HepG2 (cell line): ENCODE measurements around the gene IYD.

Experiments used
- ATF2 ChIP-seq: sonication (generic); formaldehyde crosslinking; IDR thresholded peaks from 2 replicates; pipeline ENCODE4 v1.4.0; 2020; ENCODE audit warnings: missing genetic modification reagents
- CBX1 ChIP-seq: IDR thresholded peaks from one replicate; pipeline ENCODE4 v1.6.1; 2016; ENCODE audit warnings: antibody characterized with exemption, low read depth
- DPF2 ChIP-seq: sonication (generic); formaldehyde crosslinking; IDR thresholded peaks from 2 replicates; pipeline ENCODE4 v1.4.0; 2020; ENCODE audit warnings: mild to moderate bottlenecking, low read depth, missing genetic modification reagents, borderline replicate concordance
- FOSL2 ChIP-seq: sonication (generic); formaldehyde crosslinking; IDR thresholded peaks from 2 replicates; pipeline ENCODE4 v1.4.0; 2020; ENCODE audit warnings: missing genetic modification reagents
- JUND ChIP-seq: sonication (generic); formaldehyde crosslinking; IDR thresholded peaks from 2 replicates; pipeline ENCODE4 v1.8.0; 2022; ENCODE audit warnings: mild to moderate bottlenecking, missing genetic modification reagents
- NCOA2 ChIP-seq: sonication (generic); formaldehyde crosslinking; IDR thresholded peaks from 2 replicates; pipeline ENCODE4 v1.8.0; 2022; ENCODE audit warnings: inconsistent platforms
- REST ChIP-seq, 2 experiments: IDR thresholded peaks; 2 replicates each; pipeline ENCODE4 v1.6.1; 2011 to 2012; ENCODE audit warnings: low read length in 2 of 2, borderline replicate concordance in 1 of 2, low read depth in 1 of 2, mild to moderate bottlenecking in 1 of 2, moderate library complexity in 1 of 2
- SRSF9 ChIP-seq: fragments of 200-400 bp; formaldehyde crosslinking; IDR thresholded peaks from 2 replicates; pipeline ENCODE4 v1.6.1; 2018; ENCODE audit warnings: borderline replicate concordance, mild to moderate bottlenecking, low read depth, low read length; ENCODE audit not compliant: insufficient read depth, poor library complexity, severe bottlenecking
- TCF12 ChIP-seq, 2 experiments: fragments of 450-650 bp in 1 of 2; sonication (generic) in 1 of 2; formaldehyde crosslinking in 1 of 2; IDR thresholded peaks; 2 replicates each; pipeline versions ENCODE4 v1.6.1 to v1.8.0; 2017 to 2022; ENCODE audit warnings: antibody characterized with exemption in 1 of 2, mild to moderate bottlenecking in 1 of 2, missing genetic modification reagents in 1 of 2, moderate library complexity in 1 of 2

GRCh38 chr6:150363733-150364132 is 5.1 kb upstream of the IYD start:
- TF ChIP-seq ATF2 (CRISPR knock-in tag): no peak
- TF ChIP-seq CBX1: no peak
- TF ChIP-seq REST (IDR thresholded peaks at IDR 0.05; ENCODE audit: borderline replicate concordance in 1 of 2, low read depth in 1 of 2, low read length in 2 of 2): no peak
- no peak for TF ChIP-seq TCF12 (IDR thresholded peaks at IDR 0.05)
- no peak for TF ChIP-seq TCF12 (CRISPR knock-in tag; IDR thresholded peaks at IDR 0.05)
- TF ChIP-seq SRSF9: no peak
- TF ChIP-seq DPF2 (CRISPR knock-in tag): no peak
- TF ChIP-seq FOSL2 (CRISPR knock-in tag): no peak
- no peak for TF ChIP-seq JUND (CRISPR knock-in tag)
- no peak for TF ChIP-seq NCOA2 (CRISPR knock-in tag)
